Skeletal muscle satellite cell (primary cell): ENCODE results near the gene CDC42BPG.

Experiments used
- H3K27me3 ChIP-seq: 2 replicates; pipeline ENCODE4 v1.7.0; 2013; ENCODE audit warnings: low read length; ENCODE audit not compliant: control insufficient read depth, insufficient read depth
- H3K36me3 ChIP-seq: 2 replicates; pipeline ENCODE4 v1.7.0; 2013; ENCODE audit warnings: mild to moderate bottlenecking, control low read depth, low read length; ENCODE audit not compliant: insufficient read depth
- H3K4me1 ChIP-seq: 2 replicates; pipeline ENCODE4 v1.7.0; 2013; ENCODE audit warnings: low read length; ENCODE audit not compliant: control insufficient read depth, insufficient read depth
- H3K4me2 ChIP-seq: 2 replicates; pipeline ENCODE4 v1.7.0; 2013; ENCODE audit warnings: mild to moderate bottlenecking, low read length
- H3K4me3 ChIP-seq: 2 replicates; pipeline ENCODE4 v1.7.0; 2013; ENCODE audit warnings: low read length
- H3K9ac ChIP-seq: 2 replicates; pipeline ENCODE4 v1.7.0; 2013; ENCODE audit warnings: mild to moderate bottlenecking, low read depth, low read length, moderate library complexity
- H3K9me3 ChIP-seq: replicated peaks from 2 replicates; pipeline ENCODE4 v1.7.0; 2013; ENCODE audit warnings: mild to moderate bottlenecking, control low read depth, low read length

Gene CDC42BPG

DNA sequence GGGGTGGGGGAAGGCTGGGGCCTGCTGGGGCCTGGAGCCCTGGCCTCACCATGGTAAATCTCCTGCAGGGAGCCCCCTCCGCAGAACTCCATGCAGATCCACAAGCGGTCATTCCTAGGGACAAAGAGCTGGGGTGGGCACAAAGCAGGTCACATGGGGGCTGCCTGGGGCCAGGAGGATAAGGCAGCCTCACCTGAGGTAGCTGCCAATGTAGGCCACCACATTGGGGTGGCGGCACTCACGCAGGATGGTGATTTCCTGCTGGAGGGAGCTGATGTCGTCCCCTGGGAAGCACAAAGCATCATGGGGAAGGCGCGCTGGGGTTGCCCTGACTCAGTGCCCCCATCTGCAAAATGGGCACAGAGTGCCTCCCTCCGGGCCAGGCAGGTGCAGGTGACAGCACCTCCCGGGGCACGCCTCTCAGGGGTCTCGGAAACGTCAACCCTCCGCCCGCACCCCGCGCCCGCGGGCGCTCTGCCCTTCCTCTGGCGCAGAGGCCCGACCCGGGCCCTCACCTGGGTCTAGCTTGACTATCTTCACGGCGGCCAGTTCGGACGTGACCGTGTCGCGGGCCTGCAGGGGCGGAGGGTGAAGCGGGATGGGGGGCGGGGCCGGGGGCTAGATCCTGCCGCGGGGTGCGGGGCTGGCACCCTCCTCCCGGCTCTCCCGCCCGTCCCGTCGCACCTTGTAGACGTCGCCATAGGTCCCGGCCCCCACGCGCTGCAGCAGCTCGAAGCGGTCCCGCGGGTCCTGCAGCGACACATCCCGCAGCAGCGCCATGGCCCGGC, 41.9 kb downstream of the CDC42BPG start:
- Histone ChIP-seq H3K4me3 (peak overlapping the region; percentile 77), H3K4me2 (peak overlapping the region; percentile 96), H3K27me3 (no peaks in the 10 kb centered on the region), H3K36me3 (peaks cover 19% of the 10 kb centered on the region), H3K4me1 (peaks cover 8% of the 10 kb centered on the region), H3K9ac (no peak overlapping the region), H3K9me3 (no peaks in the 10 kb centered on the region)

- Histone ChIP-seq H3K27me3 (no peaks in the 10 kb centered on the region), H3K4me2 (no peak overlapping the region), H3K4me3 (no peak overlapping the region), H3K4me1 (peaks cover 8% of the 10 kb centered on the region), H3K9me3 (no peaks in the 10 kb centered on the region), H3K9ac (no peak overlapping the region), H3K36me3 (peaks cover 16% of the 10 kb centered on the region)
These were observed 42.7 kb downstream of the CDC42BPG start for GRCh38 chr11:64801561-64802369.

GRCh38 chr11:64801158-64801464, 43.3 kb downstream of the CDC42BPG start:
- peaks cover 8% of the 10 kb centered on the region for H3K4me1 ChIP-seq
- H3K27me3 ChIP-seq, result no peaks in the 10 kb centered on the region
- peaks cover 16% of the 10 kb centered on the region for H3K36me3 ChIP-seq
- no peak overlapping the region for H3K4me2 ChIP-seq
- H3K9me3 ChIP-seq, result no peaks in the 10 kb centered on the region
- H3K4me3 ChIP-seq, result no peak overlapping the region
- H3K9ac ChIP-seq, result no peak overlapping the region

DNA sequence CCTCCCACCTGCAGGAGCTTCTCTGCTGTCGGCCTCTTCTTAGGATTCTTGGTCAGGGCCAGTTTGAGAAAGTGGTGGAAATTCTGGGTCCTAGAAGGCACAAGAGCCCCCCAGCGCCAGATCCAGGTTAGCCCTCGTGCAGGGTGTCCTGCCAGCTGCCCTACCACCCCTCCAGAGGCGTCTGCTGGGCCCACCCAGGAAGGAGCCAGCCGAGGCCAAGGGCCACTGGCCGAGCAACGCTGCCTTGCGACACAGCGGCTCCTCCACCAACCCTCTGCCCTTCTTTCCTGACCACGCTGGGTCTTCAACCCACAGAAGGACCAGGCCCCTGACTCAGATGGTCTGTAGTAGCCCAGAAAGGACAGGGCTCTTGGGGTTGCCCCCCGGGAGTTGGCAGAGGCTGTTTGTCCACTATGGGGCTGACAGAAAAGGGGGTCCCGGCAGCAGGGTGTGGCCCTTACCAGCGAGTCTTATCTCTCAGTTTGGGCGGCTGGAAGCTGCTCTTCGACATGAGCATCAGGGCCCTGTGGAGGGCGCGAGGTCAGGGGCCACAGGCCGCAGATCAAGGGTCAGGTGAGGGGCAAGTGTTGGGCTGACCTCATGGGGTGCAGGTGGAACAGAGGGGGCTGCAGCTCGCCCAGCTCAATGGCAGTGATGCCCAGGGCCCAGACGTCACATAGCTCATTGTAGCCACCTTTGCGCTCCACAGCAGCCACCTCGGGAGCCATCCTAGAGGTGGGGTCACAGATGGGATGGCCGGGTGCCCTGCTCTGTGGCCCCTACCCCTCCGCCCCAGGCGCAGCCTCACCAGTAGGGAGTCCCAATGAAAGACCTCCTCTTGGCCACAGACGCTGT, 43.9 kb downstream of the CDC42BPG start:
- Histone ChIP-seq H3K4me3 (no peak overlapping the region), H3K27me3 (no peaks in the 10 kb centered on the region), H3K9ac (no peak overlapping the region), H3K4me2 (no peak overlapping the region), H3K9me3 (no peaks in the 10 kb centered on the region), H3K36me3 (peaks cover 15% of the 10 kb centered on the region), H3K4me1 (peaks cover 8% of the 10 kb centered on the region)

- H3K9ac ChIP-seq, result no peak overlapping the region
These were observed 44.7 kb downstream of the CDC42BPG start for GRCh38 chr11:64799623-64800302.

GRCh38 chr11:64799256-64799622, 45.2 kb downstream of the CDC42BPG start:
- H3K27me3 ChIP-seq, result no peaks in the 10 kb centered on the region
- H3K4me3 ChIP-seq, result no peak overlapping the region
- H3K4me1 ChIP-seq, result peaks cover 7% of the 10 kb centered on the region
- no peak overlapping the region for H3K9ac ChIP-seq
- H3K9me3 ChIP-seq, result no peaks in the 10 kb centered on the region
- peaks cover 3% of the 10 kb centered on the region for H3K36me3 ChIP-seq
- H3K4me2 ChIP-seq, result no peak overlapping the region

More at GRCh38 chr11:64799623-64800302, 44.7 kb downstream of the CDC42BPG start:
- Histone ChIP-seq H3K4me2 (no peak overlapping the region), H3K27me3 (no peaks in the 10 kb centered on the region), H3K4me1 (peaks cover 8% of the 10 kb centered on the region), H3K4me3 (no peak overlapping the region), H3K36me3 (peaks cover 8% of the 10 kb centered on the region), H3K9me3 (no peaks in the 10 kb centered on the region)

DNA sequence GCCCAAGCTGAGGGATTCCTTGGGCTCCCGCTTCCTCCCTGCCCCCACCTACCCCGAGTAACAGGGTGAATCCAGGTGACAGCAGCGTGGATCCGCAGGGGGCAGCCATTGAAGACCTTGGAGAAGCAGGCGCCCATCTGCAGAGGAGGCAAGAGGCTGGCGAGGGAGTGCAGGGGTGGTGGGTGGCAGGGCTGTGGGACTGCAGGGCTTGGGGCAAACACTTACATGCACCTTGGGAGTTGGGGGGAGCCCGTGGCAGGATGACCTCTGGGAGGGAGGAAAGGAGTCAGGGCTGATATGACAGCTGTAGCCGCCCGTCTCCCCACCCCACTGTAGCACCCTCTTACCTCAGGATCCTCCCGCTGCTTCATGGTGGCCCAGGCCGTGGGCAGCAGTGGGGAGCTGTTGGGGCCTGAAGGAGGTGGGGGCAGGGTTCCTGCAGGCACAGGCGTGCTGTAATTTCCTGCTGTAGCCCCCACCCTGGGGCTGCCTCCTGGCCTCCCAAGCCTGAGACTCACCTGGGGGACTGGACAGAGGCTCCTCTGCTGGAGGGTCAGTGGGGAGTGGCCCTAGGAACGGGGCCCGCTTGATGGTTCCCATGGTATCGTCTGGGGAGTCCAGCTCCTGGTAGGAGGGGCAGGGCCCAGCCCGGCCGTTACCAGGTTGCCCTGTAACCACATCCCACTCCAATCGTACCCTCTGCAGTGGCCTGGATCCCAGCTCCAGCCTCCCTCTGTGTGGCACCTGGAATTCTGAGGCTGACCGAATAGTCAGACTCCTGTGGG, 47.5 kb downstream of the CDC42BPG start:
- no peaks in the 10 kb centered on the region for H3K36me3 ChIP-seq

GRCh38 chr11:64796047-64796756, 48.3 kb downstream of the CDC42BPG start:
- H3K9ac ChIP-seq, result no peak overlapping the region
- H3K27me3 ChIP-seq, result no peaks in the 10 kb centered on the region
- H3K4me2 ChIP-seq, result no peak overlapping the region
- no peaks in the 10 kb centered on the region for H3K36me3 ChIP-seq
- no peaks in the 10 kb centered on the region for H3K9me3 ChIP-seq
- no peak overlapping the region for H3K4me3 ChIP-seq
- H3K4me1 ChIP-seq, result no peaks in the 10 kb centered on the region

More for the DNA sequence above, 47.5 kb downstream of the CDC42BPG start:
- Histone ChIP-seq H3K27me3 (no peaks in the 10 kb centered on the region), H3K4me1 (no peaks in the 10 kb centered on the region), H3K4me3 (no peak overlapping the region), H3K4me2 (no peak overlapping the region), H3K9me3 (no peaks in the 10 kb centered on the region), H3K9ac (no peak overlapping the region)

GRCh38 chr11:64794526-64794925, 49.9 kb downstream of the CDC42BPG start:
- Histone ChIP-seq H3K4me3 (no peak overlapping the region), H3K36me3 (no peaks in the 10 kb centered on the region), H3K9me3 (no peaks in the 10 kb centered on the region), H3K4me1 (no peaks in the 10 kb centered on the region), H3K4me2 (no peak overlapping the region), H3K9ac (no peak overlapping the region), H3K27me3 (no peaks in the 10 kb centered on the region)
